ENCODE data around the gene MOB2. TPM values are rescaled to one million over a fixed set of nuclear protein-coding genes. Genes with fewer than 3 reads are reported as not detected.

Gene MOB2
- total and polyA plus RNA-seq, 4 donors, result 8.3 to 18.5 (median 14.8) TPM

GRCh38 chr11:1448882-1449281, 37.7 kb downstream of the MOB2 start:
- H3K4me3 ChIP-seq (ENCODE audit: low read depth in 1 of 3, low read length in 3 of 3), result no peak overlapping the region
- H3K9ac ChIP-seq (ENCODE audit: low read depth in 1 of 2, low read length in 2 of 2), result no peak overlapping the region
- H3K27ac ChIP-seq (ENCODE audit: low read depth in 1 of 2, low read length in 2 of 2), result no peak overlapping the region
- no peak for DNase-seq (ENCODE audit: low spot score)
- TF ChIP-seq, protein P1, sequence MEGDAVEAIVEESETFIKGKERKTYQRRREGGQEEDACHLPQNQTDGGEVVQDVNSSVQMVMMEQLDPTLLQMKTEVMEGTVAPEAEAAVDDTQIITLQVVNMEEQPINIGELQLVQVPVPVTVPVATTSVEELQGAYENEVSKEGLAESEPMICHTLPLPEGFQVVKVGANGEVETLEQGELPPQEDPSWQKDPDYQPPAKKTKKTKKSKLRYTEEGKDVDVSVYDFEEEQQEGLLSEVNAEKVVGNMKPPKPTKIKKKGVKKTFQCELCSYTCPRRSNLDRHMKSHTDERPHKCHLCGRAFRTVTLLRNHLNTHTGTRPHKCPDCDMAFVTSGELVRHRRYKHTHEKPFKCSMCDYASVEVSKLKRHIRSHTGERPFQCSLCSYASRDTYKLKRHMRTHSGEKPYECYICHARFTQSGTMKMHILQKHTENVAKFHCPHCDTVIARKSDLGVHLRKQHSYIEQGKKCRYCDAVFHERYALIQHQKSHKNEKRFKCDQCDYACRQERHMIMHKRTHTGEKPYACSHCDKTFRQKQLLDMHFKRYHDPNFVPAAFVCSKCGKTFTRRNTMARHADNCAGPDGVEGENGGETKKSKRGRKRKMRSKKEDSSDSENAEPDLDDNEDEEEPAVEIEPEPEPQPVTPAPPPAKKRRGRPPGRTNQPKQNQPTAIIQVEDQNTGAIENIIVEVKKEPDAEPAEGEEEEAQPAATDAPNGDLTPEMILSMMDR (IDR thresholded peaks at IDR 0.05; ENCODE audit: low read depth, low read length, missing input control), result no peak
- TF ChIP-seq HNF4G (IDR thresholded peaks at IDR 0.05) (no peak), GABPA (IDR thresholded peaks at IDR 0.05 in 1 of 2, conservative IDR thresholded peaks at IDR 0.05 in 1 of 2) (no peak), RXRA (IDR thresholded peaks at IDR 0.05) (no peak), MAX (IDR thresholded peaks at IDR 0.05) (no peak)
- TF ChIP-seq, protein P2, sequence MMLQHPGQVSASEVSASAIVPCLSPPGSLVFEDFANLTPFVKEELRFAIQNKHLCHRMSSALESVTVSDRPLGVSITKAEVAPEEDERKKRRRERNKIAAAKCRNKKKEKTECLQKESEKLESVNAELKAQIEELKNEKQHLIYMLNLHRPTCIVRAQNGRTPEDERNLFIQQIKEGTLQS (IDR thresholded peaks at IDR 0.05), result no peak
- no peaks in the 10 kb centered on the region for H3K9me3 ChIP-seq (ENCODE audit: control insufficient read depth in 4 of 4, low read length in 3 of 4)
- no peaks in the 10 kb centered on the region for H3K27me3 ChIP-seq (ENCODE audit: control insufficient read depth in 4 of 4, insufficient read depth in 4 of 4, low read length in 3 of 4)
- H3K36me3 ChIP-seq (ENCODE audit: control insufficient read depth in 4 of 4, insufficient read depth in 3 of 4, low read depth in 1 of 4, low read length in 3 of 4), result no peaks in the 10 kb centered on the region
- WGBS, result 73% methylated on average over 24 of the region's 24 CpGs
- no peaks in the 10 kb centered on the region for H3K4me1 ChIP-seq (ENCODE audit: control insufficient read depth in 4 of 4, insufficient read depth in 4 of 4, low read length in 3 of 4)

GRCh38 chr11:1447845-1448825, 38.4 kb downstream of the MOB2 start:
- Histone ChIP-seq H3K27ac (ENCODE audit: low read depth in 1 of 2, low read length in 2 of 2) (no peak overlapping the region), H3K27me3 (ENCODE audit: control insufficient read depth in 4 of 4, insufficient read depth in 4 of 4, low read length in 3 of 4) (no peaks in the 10 kb centered on the region), H3K9ac (ENCODE audit: low read depth in 1 of 2, low read length in 2 of 2) (no peak overlapping the region), H3K4me1 (ENCODE audit: control insufficient read depth in 4 of 4, insufficient read depth in 4 of 4, low read length in 3 of 4) (no peaks in the 10 kb centered on the region), H3K4me3 (ENCODE audit: low read depth in 1 of 3, low read length in 3 of 3) (no peak overlapping the region), H3K36me3 (ENCODE audit: control insufficient read depth in 4 of 4, insufficient read depth in 3 of 4, low read depth in 1 of 4, low read length in 3 of 4) (no peaks in the 10 kb centered on the region), H3K9me3 (ENCODE audit: control insufficient read depth in 4 of 4, low read length in 3 of 4) (no peaks in the 10 kb centered on the region)
- no peak for DNase-seq (ENCODE audit: low spot score)
- 83% methylated on average over 49 of the region's 49 CpGs for WGBS
- no peak for TF ChIP-seq FOXA1 (IDR thresholded peaks at IDR 0.05)
- TF ChIP-seq, protein P1 (IDR thresholded peaks at IDR 0.05; ENCODE audit: low read depth, low read length, missing input control), result no peak
- TF ChIP-seq HNF4G (IDR thresholded peaks at IDR 0.05), result no peak
- no peak for TF ChIP-seq RXRA (IDR thresholded peaks at IDR 0.05)
- TF ChIP-seq, protein P2 (IDR thresholded peaks at IDR 0.05), result no peak
- no peak for TF ChIP-seq GABPA (IDR thresholded peaks at IDR 0.05 in 1 of 2, conservative IDR thresholded peaks at IDR 0.05 in 1 of 2)
- TF ChIP-seq SP1 (IDR thresholded peaks at IDR 0.05), result no peak
- TF ChIP-seq JUND (IDR thresholded peaks at IDR 0.05), result no peak
- TF ChIP-seq NR2F2 (IDR thresholded peaks at IDR 0.05), result no peak
- TF ChIP-seq RAD21 (IDR thresholded peaks at IDR 0.05), result no peak
- TF ChIP-seq MAX (IDR thresholded peaks at IDR 0.05), result no peak
- no peak for TF ChIP-seq REST (IDR thresholded peaks at IDR 0.05)
- no peak for TF ChIP-seq HNF4A (conservative IDR thresholded peaks at IDR 0.05)
- no peak for TF ChIP-seq ZBTB33 (IDR thresholded peaks at IDR 0.05)

Data from liver (tissue), 9 donors.